Glutamatergic neuron (in vitro differentiated cells): ENCODE data around the gene TJP1. TPM values are rescaled to one million over a fixed set of nuclear protein-coding genes. Genes with fewer than 3 reads are reported as not detected.
"Not testable (repeated sequence)": the region's sequence is repeated elsewhere in the genome, so short reads cannot be mapped to it uniquely, and the experiment has no call there.

Experiments
- DNase-seq: peaks from one replicate; pipeline ENCODE4 v3.0.0; 2022
- H3K27ac Mint-ChIP-seq: one replicate; pipeline ENCODE4 v1.8.0; 2020; ENCODE audit warnings: mild to moderate bottlenecking, mixed read lengths, inconsistent platforms; ENCODE audit not compliant: unreplicated experiment
- H3K27me3 Mint-ChIP-seq: one replicate; pipeline ENCODE4 v1.8.0; 2020; ENCODE audit warnings: mild to moderate bottlenecking, moderate library complexity, mixed read lengths, inconsistent platforms; ENCODE audit not compliant: unreplicated experiment
- H3K36me3 Mint-ChIP-seq: one replicate; pipeline ENCODE4 v1.8.0; 2020; ENCODE audit warnings: mild to moderate bottlenecking, mixed read lengths, inconsistent platforms; ENCODE audit not compliant: unreplicated experiment
- H3K4me1 Mint-ChIP-seq: one replicate; pipeline ENCODE4 v1.8.0; 2020; ENCODE audit warnings: mild to moderate bottlenecking, low read depth, mixed read lengths, inconsistent platforms; ENCODE audit not compliant: unreplicated experiment
- H3K4me3 Mint-ChIP-seq: one replicate; pipeline ENCODE4 v1.8.0; 2020; ENCODE audit warnings: mild to moderate bottlenecking, mixed read lengths, inconsistent platforms; ENCODE audit not compliant: unreplicated experiment
- H3K9me3 Mint-ChIP-seq: one replicate; pipeline ENCODE4 v1.8.0; 2020; ENCODE audit warnings: mild to moderate bottlenecking, moderate library complexity, mixed read lengths, inconsistent platforms; ENCODE audit not compliant: unreplicated experiment
- CTCF ChIP-seq: fragments of 200-600 bp; sonication (generic); IDR thresholded peaks from one replicate; pipeline ENCODE4 v1.5.0; 2021; ENCODE audit not compliant: partially characterized antibody, unreplicated experiment
- total RNA-seq: library from RNA; stranded (reverse); fragmentation: NEBNext Ultra II Directional; extraction: Animal tissue kit (Norgen Biotek cat#: 25700); gene quantifications from one replicate; pipeline ENCODE4 v1.2.1, GENCODE V29; 2021; ENCODE audit not compliant: unreplicated experiment

TJP1 gene
- total RNA-seq, 1 donor from 2014 or later: 129 TPM

DNA sequence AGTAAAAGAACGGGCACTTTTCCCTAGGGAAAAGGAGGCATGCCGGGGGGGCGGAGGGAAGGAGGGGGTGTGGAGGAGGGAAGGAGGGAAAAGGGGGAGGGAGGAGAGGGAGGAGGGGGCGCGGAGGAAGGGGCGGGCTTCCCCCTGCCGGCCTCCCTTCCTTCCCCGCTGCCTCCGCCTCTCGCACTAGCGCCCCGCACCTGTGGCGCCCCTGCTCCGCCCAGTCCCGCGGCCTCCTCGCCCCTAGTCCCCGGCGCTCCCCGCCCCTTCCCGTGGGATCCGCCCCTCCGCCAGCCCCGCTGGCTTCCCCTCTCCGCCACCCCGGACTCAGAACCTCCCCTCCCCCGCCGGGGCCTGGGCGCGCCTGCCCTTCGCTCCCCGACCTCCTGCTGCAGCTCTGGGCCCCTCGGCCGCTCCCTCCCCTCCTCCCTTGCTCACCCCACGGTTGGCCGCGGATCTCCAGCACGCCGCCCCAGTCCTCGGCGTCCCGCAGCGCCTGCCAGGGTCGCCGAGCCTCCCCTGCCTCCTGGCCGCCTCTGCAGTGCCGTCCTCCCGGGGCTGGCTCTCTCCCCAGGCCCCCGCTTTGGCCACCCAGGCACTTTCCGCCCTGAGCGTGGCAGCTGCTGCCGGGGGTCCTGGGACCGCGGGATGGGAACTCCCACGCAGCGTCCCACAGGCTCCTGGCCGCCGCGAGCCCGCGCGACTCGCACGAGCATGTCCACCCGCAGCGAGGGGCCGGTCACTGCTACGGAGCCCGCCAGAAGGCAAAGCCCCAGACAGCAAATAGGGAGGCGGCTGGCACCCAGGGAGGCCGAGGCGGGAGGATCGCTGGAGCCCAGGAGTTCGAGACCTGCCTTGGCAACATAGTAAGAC, 147.4 kb downstream of the TJP1 start:
- peaks cover 10% of the 10 kb centered on the region for H3K36me3 Mint-ChIP-seq
- peak overlapping the region; percentile 52 for H3K27ac Mint-ChIP-seq
- no peak for TF ChIP-seq CTCF
- peak; percentile 93 for DNase-seq
- peaks cover 13% of the 10 kb centered on the region for H3K27me3 Mint-ChIP-seq
- peaks cover 14% of the 10 kb centered on the region for H3K9me3 Mint-ChIP-seq
- H3K4me1 Mint-ChIP-seq: peaks cover 17% of the 10 kb centered on the region
- peak overlapping the region; percentile 87 for H3K4me3 Mint-ChIP-seq

DNA sequence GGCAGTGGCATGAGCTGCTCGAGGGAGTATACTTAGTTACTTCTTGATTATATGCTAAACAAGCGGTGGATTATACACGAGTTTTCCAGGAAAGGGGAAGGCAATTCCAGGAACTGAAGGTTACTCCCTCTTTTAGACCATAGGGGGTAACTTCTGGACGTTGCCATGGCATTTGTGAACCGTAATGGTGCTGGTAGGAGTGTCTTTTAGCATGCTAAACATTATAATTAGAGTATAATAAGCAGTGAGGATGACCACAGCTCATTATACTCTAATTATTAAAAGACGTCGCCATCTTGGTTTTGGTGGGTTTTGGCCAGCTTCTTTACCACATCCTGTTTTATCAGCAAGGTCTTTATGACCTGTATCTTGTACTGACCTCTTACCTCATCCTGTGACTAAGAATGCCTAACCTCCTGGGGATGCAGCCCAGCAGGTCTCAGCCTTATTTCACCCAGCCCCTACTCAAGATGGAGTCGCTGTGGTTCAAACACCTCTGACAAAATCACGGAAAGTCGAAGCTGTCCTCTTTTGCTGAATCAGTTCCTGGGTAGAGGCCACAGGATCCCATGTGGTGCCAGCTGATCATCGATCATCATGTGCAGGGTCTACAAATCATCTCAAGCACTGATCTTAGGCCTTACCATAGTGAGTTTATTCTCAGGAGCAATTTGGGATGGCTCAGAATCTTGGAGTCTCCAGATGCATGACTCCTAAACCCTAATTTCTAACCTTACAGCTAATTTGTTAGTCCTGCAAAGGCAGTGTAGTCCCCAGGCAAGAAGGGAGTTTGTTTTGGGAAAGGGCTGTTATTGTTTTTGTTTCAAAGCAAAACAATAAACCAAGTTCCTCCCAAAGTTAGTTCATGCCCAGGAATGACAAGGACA, 149.1 kb downstream of the TJP1 start:
- H3K27me3 Mint-ChIP-seq: peaks cover 13% of the 10 kb centered on the region
- peaks cover 10% of the 10 kb centered on the region for H3K36me3 Mint-ChIP-seq
- H3K4me3 Mint-ChIP-seq: peak overlapping the region; percentile 68
- TF ChIP-seq CTCF: no peak
- H3K4me1 Mint-ChIP-seq: peaks cover 16% of the 10 kb centered on the region
- H3K27ac Mint-ChIP-seq: peak overlapping the region; percentile 64
- H3K9me3 Mint-ChIP-seq: peaks cover 17% of the 10 kb centered on the region
- DNase-seq: no peak

DNA sequence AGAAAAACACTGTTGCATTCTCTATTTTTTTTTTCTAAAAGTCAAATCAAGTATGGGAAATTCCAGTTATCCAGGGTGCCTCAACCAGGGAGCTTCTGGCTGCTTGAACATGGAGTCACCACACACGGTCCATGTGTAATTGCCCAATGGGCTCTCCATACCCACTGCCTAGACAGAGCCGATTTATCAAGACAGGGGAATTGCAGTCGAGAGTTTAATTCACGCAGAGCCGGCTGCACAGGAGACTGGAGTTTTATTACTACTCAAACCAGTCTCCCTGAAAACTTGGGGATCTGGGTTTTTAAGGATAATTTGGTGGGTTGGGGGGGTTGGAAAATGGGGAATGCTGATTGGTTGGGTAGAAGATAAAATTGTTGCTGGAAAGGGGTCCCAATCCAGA, 149.8 kb downstream of the TJP1 start:
- Mint-ChIP-seq H3K4me1 (peaks cover 11% of the 10 kb centered on the region), H3K9me3 (peaks cover 15% of the 10 kb centered on the region), H3K36me3 (peaks cover 7% of the 10 kb centered on the region), H3K27ac (peak overlapping the region; percentile 64), H3K4me3 (no peak overlapping the region), H3K27me3 (peaks cover 8% of the 10 kb centered on the region)
- DNase-seq: no peak
- no peak for TF ChIP-seq CTCF

GRCh38 chr15:29672046-29672445, 150.2 kb downstream of the TJP1 start:
- not testable (repeated sequence) for H3K27me3 Mint-ChIP-seq, H3K27ac Mint-ChIP-seq, H3K4me1 Mint-ChIP-seq, H3K36me3 Mint-ChIP-seq, H3K4me3 Mint-ChIP-seq, DNase-seq
- peaks cover 11% of the 10 kb centered on the region for H3K9me3 Mint-ChIP-seq

DNA sequence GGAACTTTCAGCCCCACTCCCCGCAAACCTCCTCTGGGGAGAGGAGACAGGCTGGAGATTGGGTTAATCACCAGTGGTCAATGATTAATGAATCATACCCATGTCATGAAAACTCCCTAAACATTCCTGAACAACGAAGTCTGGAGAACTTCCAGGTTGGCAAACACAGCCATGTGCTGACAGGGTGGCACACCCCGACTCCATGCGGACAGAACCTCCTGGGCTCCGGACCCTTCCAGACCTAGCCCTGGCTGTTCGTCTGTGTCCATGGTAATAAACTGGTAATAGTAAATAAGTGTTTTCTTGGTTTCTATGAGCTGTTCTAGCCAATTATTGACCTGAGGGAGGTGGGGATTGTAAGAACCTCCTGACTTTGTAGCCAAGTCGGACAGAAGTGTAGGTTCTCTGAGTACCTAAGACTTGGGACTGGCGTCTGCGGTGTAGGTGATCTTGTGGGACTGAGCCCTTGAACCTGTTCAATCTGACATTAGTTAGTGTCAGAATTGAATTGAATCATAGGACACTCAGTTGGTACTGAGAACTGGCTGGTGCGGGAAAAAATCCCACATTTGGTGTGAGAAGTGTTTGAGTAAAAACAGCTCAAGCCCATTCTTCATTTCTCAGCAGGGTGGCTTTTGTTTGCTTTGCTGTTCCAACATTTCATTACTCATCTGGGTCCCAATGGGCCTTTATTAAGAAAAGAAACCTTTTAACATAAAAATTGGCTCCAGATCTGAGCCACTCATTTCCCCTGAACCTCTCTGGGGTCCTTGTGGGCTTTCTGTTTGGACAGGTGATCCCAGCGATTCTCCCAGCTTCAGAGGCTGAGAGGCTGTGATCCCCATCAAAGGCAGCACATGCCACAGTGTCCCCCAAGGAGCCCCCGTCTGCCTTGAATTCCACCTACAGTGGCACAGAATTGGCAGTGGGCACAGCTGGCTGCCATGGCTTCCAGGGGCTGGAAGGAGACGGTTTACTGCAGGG, 151.0 kb downstream of the TJP1 start:
- Mint-ChIP-seq H3K36me3 (no peaks in the 10 kb centered on the region), H3K27me3 (peaks cover 4% of the 10 kb centered on the region), H3K4me3 (no peak overlapping the region), H3K27ac (no peak overlapping the region), H3K9me3 (peaks cover 11% of the 10 kb centered on the region), H3K4me1 (peaks cover 4% of the 10 kb centered on the region)
- no peak for DNase-seq
- no peak for TF ChIP-seq CTCF
